GM23338 (cell line): ENCODE data around the gene PIPOX. TPM values are rescaled to one million over a fixed set of nuclear protein-coding genes. Genes with fewer than 3 reads are reported as not detected.

Experiments used
- ATAC-seq: fragments of 200-7000 bp; cut with Tn5 transposase; 3 replicates; pipeline ENCODE4 v1.9.1; 2020
- DNase-seq: peaks from one replicate; pipeline ENCODE4 v3.0.0-alpha.2; 2015; ENCODE audit warnings: low spot score
- H2AFZ ChIP-seq: fragments of 200-600 bp; sonication (generic); 2 replicates; pipeline ENCODE4 v1.8.0; 2016; ENCODE audit warnings: antibody characterized with exemption, mild to moderate bottlenecking, moderate library complexity
- H3F3A ChIP-seq: fragments of 200-600 bp; sonication (generic); replicated peaks from 2 replicates; pipeline ENCODE4 v1.8.0; 2017; ENCODE audit warnings: antibody characterized with exemption, mixed run types, low read depth
- H3K27ac ChIP-seq: fragments of 200-600 bp; sonication (generic); 2 replicates; pipeline ENCODE4 v1.6.1; 2016; ENCODE audit warnings: low read depth
- H3K27me3 ChIP-seq: fragments of 200-600 bp; sonication (generic); 2 replicates; pipeline ENCODE4 v1.8.0; 2016; ENCODE audit warnings: mild to moderate bottlenecking, mixed run types, moderate library complexity; ENCODE audit not compliant: insufficient read depth
- H3K36me3 ChIP-seq: fragments of 200-600 bp; sonication (generic); 2 replicates; pipeline ENCODE4 v1.8.0; 2016; ENCODE audit warnings: mild to moderate bottlenecking; ENCODE audit not compliant: insufficient read depth
- H3K4me1 ChIP-seq: fragments of 200-600 bp; sonication (generic); 2 replicates; pipeline ENCODE4 v1.8.0; 2016; ENCODE audit warnings: mild to moderate bottlenecking, moderate library complexity; ENCODE audit not compliant: insufficient read depth
- H3K4me2 ChIP-seq: fragments of 200-600 bp; sonication (generic); 2 replicates; pipeline ENCODE4 v1.7.1; 2017; ENCODE audit warnings: mixed run types
- H3K4me3 ChIP-seq: fragments of 200-600 bp; sonication (generic); 2 replicates; pipeline ENCODE4 v1.6.1; 2016; ENCODE audit warnings: mixed run types
- H3K79me2 ChIP-seq: fragments of 200-600 bp; sonication (generic); replicated peaks from 2 replicates; pipeline ENCODE4 v1.8.0; 2017; ENCODE audit warnings: mild to moderate bottlenecking; ENCODE audit not compliant: insufficient read depth
- H3K9me2 ChIP-seq: fragments of 200-600 bp; sonication (generic); 2 replicates; pipeline ENCODE4 v1.8.0; 2017; ENCODE audit not compliant: insufficient read depth
- H4K20me1 ChIP-seq: fragments of 200-600 bp; sonication (generic); replicated peaks from 2 replicates; pipeline ENCODE4 v1.8.0; 2017; ENCODE audit warnings: mild to moderate bottlenecking; ENCODE audit not compliant: insufficient read depth
- H3K27ac Mint-ChIP-seq: 2 replicates; pipeline ENCODE4 v1.8.0; 2020; ENCODE audit warnings: inconsistent platforms, mild to moderate bottlenecking, moderate library complexity, mixed read lengths
- H3K27me3 Mint-ChIP-seq: 3 replicates; pipeline ENCODE4 v1.8.0; 2022; ENCODE audit warnings: low read depth, mild to moderate bottlenecking, moderate library complexity, mixed read lengths, inconsistent platforms; ENCODE audit not compliant: insufficient read depth, poor library complexity
- H3K36me3 Mint-ChIP-seq: 3 replicates; pipeline ENCODE4 v1.8.0; 2021; ENCODE audit warnings: low read depth, mild to moderate bottlenecking, inconsistent platforms, moderate library complexity, mixed read lengths
- H3K4me1 Mint-ChIP-seq: 3 replicates; pipeline ENCODE4 v1.8.0; 2020; ENCODE audit warnings: mild to moderate bottlenecking, inconsistent platforms, mixed read lengths
- H3K4me3 Mint-ChIP-seq: 3 replicates; pipeline ENCODE4 v1.8.0; 2021; ENCODE audit warnings: moderate library complexity, mild to moderate bottlenecking, inconsistent platforms, mixed read lengths
- H3K9me3 Mint-ChIP-seq: 3 replicates; pipeline ENCODE4 v1.8.0; 2020; ENCODE audit warnings: moderate library complexity, mild to moderate bottlenecking, inconsistent platforms, mixed read lengths
- CTCF ChIP-seq, 2 experiments: fragments of 200-600 bp in 1 of 2; sonication (generic) in 1 of 2; conservative IDR thresholded peaks; 2 replicates each; pipeline versions ENCODE4 v1.5.1 to v1.6.1; 2016 to 2017; ENCODE audit warnings: antibody characterized with exemption in 2 of 2, low read depth in 2 of 2, mild to moderate bottlenecking in 2 of 2, moderate library complexity in 1 of 2
- EZH2 ChIP-seq: fragments of 200-600 bp; sonication (generic); IDR thresholded peaks from one replicate; pipeline ENCODE4 v1.8.0; 2017; ENCODE audit warnings: antibody characterized with exemption, mild to moderate bottlenecking, low read depth; ENCODE audit not compliant: unreplicated experiment
- JUNB ChIP-seq: IDR thresholded peaks from one replicate; pipeline ENCODE4 v1.6.1; 2016; ENCODE audit warnings: antibody characterized with exemption; ENCODE audit not compliant: unreplicated experiment
- STAT1 ChIP-seq: IDR thresholded peaks from one replicate; pipeline ENCODE4 v1.6.1; 2016; ENCODE audit warnings: antibody characterized with exemption; ENCODE audit not compliant: unreplicated experiment
- polyA plus RNA-seq: library from polyadenylated mRNA; unstranded; fragments of >200 nt; fragmentation: Nextera tagmentation; extraction: Ambion mirVana; gene quantifications from 2 replicates; pipeline ENCODE4 v1.2.1, GENCODE V29; 2016
- total RNA-seq: library from RNA; depleted of rRNA; stranded (reverse); fragments of >200 nt; shearing (Covaris generic); gene quantifications from 2 replicates; pipeline ENCODE4 v1.2.3, GENCODE V29; 2014
- TF ChIP-seq, protein P1 (sequence below): fragments of 250-450 bp; sonication (Bioruptor Pico); IDR thresholded peaks from 2 replicates; pipeline ENCODE4 v1.5.0; 2020; ENCODE audit warnings: mild to moderate bottlenecking, moderate library complexity

The PIPOX gene
- total and polyA plus RNA-seq, 2 experiments from 2014 or later, result 22.6 to 34.6 TPM

DNA sequence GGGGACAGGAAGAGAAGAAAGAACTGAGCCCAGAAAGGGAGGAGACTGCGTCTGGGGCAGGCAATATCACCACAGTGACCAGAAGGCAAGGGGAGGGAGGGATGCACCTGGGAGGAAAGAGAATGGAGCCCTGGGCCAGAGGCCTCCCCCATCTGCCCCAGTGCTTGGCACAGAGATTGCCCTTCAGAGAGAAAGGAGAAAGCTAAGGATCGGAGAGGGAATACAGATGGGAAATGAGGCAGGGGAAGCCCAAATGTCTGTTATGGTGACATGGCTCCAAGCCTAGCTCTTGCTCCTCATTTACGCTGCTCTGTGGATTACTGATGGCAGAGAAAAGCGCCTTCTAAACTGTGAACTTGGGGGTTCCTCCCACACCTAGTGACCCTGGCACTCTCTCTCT is 47.2 kb downstream of the PIPOX start (continued):
- TF ChIP-seq JUNB (no peak), STAT1 (no peak), EZH2 (no peak)

DNA sequence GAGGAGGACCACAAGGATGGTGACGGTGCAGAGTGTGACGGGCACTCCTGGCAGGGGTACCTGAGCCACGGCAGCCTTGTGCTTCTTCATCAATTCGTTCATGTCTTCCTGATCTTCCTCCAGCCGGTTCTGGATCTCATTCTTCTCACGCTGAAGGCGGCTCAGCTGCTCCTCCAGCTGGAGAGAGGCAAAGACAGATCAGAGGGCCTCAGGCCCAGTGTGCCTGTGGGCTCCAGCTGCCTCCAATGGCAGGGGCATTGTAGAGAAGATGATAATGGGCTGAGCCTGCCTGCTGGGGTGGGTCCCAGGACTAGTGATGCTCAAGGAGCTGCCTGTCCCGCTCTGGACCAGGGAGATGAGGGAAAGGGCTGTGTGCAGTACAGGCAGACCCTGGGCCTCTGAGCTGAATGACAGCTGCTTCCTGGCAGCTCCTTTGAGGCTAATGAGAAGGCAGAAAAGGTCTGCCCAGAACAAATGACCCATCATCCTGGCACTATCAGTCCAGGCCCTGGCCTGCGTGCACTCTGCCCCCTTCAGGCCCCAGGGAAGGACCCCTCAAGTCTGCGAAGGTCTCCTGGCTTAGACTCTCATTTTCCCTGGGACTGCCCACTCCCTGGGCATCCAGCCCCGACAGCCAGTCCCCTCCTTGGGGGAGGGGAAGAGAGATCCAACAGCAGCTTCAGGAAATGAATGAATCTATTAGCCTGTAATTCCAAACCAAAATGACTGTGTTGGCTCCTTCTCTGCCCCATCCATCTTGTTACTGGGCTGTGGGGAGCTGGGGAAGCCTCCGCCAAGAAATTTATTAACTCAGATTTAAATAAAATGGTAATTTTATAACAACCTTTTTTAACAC is 48.0 kb downstream of the PIPOX start:
- peaks cover 48% of the 10 kb centered on the region for H3K4me1 Mint-ChIP-seq
- Histone ChIP-seq H3K4me3 (no peak overlapping the region), H3K4me1 (peaks cover 6% of the 10 kb centered on the region; the same call in 1 of the 2 replicates), H3K27ac (no peak overlapping the region), H3K4me2 (no peak overlapping the region), H3K79me2 (no peaks in the 10 kb centered on the region), H3K9me2 (no peaks in the 10 kb centered on the region), H4K20me1 (no peaks in the 10 kb centered on the region), H3F3A (peaks cover 10% of the 10 kb centered on the region; the same call in 1 of the 2 replicates), H2AFZ (no peak overlapping the region), H3K27me3 (no peaks in the 10 kb centered on the region), H3K36me3 (no peaks in the 10 kb centered on the region; the same call in 1 of the 2 replicates)
- DNase-seq, result no peak
- H3K36me3 Mint-ChIP-seq, result peaks cover 55% of the 10 kb centered on the region
- peaks cover 3% of the 10 kb centered on the region; the same call in 1 of the 3 replicates for H3K9me3 Mint-ChIP-seq
- ATAC-seq, result peak; percentile 17; the same call in 2 of the 3 replicates
- peak in 1 of 2 experiments; percentile 47; a peak in 2 of 4 replicates for TF ChIP-seq CTCF (conservative IDR thresholded peaks at IDR 0.05; ENCODE audit: low read depth in 2 of 2)
- TF ChIP-seq, protein P1, sequence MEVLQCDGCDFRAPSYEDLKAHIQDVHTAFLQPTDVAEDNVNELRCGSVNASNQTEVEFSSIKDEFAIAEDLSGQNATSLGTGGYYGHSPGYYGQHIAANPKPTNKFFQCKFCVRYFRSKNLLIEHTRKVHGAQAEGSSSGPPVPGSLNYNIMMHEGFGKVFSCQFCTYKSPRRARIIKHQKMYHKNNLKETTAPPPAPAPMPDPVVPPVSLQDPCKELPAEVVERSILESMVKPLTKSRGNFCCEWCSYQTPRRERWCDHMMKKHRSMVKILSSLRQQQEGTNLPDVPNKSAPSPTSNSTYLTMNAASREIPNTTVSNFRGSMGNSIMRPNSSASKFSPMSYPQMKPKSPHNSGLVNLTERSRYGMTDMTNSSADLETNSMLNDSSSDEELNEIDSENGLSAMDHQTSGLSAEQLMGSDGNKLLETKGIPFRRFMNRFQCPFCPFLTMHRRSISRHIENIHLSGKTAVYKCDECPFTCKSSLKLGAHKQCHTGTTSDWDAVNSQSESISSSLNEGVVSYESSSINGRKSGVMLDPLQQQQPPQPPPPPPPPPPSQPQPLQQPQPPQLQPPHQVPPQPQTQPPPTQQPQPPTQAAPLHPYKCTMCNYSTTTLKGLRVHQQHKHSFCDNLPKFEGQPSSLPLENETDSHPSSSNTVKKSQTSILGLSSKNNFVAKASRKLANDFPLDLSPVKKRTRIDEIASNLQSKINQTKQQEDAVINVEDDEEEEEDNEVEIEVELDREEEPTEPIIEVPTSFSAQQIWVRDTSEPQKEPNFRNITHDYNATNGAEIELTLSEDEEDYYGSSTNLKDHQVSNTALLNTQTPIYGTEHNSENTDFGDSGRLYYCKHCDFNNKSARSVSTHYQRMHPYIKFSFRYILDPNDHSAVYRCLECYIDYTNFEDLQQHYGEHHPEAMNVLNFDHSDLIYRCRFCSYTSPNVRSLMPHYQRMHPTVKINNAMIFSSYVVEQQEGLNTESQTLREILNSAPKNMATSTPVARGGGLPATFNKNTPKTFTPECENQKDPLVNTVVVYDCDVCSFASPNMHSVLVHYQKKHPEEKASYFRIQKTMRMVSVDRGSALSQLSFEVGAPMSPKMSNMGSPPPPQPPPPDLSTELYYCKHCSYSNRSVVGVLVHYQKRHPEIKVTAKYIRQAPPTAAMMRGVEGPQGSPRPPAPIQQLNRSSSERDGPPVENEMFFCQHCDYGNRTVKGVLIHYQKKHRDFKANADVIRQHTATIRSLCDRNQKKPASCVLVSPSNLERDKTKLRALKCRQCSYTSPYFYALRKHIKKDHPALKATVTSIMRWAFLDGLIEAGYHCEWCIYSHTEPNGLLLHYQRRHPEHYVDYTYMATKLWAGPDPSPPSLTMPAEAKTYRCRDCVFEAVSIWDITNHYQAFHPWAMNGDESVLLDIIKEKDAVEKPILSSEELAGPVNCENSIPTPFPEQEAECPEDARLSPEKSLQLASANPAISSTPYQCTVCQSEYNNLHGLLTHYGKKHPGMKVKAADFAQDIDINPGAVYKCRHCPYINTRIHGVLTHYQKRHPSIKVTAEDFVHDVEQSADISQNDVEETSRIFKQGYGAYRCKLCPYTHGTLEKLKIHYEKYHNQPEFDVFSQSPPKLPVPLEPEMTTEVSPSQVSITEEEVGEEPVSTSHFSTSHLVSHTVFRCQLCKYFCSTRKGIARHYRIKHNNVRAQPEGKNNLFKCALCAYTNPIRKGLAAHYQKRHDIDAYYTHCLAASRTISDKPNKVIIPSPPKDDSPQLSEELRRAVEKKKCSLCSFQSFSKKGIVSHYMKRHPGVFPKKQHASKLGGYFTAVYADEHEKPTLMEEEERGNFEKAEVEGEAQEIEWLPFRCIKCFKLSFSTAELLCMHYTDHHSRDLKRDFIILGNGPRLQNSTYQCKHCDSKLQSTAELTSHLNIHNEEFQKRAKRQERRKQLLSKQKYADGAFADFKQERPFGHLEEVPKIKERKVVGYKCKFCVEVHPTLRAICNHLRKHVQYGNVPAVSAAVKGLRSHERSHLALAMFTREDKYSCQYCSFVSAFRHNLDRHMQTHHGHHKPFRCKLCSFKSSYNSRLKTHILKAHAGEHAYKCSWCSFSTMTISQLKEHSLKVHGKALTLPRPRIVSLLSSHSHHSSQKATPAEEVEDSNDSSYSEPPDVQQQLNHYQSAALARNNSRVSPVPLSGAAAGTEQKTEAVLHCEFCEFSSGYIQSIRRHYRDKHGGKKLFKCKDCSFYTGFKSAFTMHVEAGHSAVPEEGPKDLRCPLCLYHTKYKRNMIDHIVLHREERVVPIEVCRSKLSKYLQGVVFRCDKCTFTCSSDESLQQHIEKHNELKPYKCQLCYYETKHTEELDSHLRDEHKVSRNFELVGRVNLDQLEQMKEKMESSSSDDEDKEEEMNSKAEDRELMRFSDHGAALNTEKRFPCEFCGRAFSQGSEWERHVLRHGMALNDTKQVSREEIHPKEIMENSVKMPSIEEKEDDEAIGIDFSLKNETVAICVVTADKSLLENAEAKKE (CRISPR knock-in tag), result no peak
- no peak overlapping the region for H3K4me3 Mint-ChIP-seq
- no peak overlapping the region for H3K27ac Mint-ChIP-seq
- peaks cover 18% of the 10 kb centered on the region for H3K27me3 Mint-ChIP-seq
